OCI-LY1 (cell line): ENCODE measurements around the gene SMYD1.
"Not testable (repeated sequence)": the region's sequence is repeated elsewhere in the genome, so short reads cannot be mapped to it uniquely, and the experiment has no call there.

Experiments used
- CTCF ChIP-seq: fragments of 200-600 bp; sonication (generic), shearing (Covaris generic); IDR thresholded peaks from 2 replicates; pipeline ENCODE4 v1.5.1; 2017; ENCODE audit warnings: mild to moderate bottlenecking, antibody characterized with exemption, low read length, moderate library complexity, mixed read lengths
- EZH2 ChIP-seq: fragments of 200-600 bp; sonication (generic), shearing (Covaris generic); IDR thresholded peaks from 2 replicates; pipeline ENCODE4 v1.8.0; 2017; ENCODE audit warnings: borderline replicate concordance, mixed run types, mild to moderate bottlenecking, antibody characterized with exemption, low read length, moderate library complexity, mixed read lengths

GRCh38 chr2:88018077-88018805 lies 49.4 kb upstream of the SMYD1 start:
- not testable (repeated sequence) for TF ChIP-seq CTCF, EZH2
